Mucosa of rectum (tissue), 2 donors: Measurements from ENCODE around the gene CAPN7.
A peak's percentile ranks its signal among the peaks of the same experiment; 100 is the strongest.

Source experiments
- H3K27ac ChIP-seq, 2 donors: one replicate each; pipeline ENCODE4 v1.7.0; 2013; ENCODE audit warnings: inconsistent platforms in 2 of 2, low read depth in 2 of 2, low read length in 2 of 2
- H3K27me3 ChIP-seq, 2 donors: one replicate each; pipeline ENCODE4 v1.7.0; 2013; ENCODE audit warnings: low read length in 2 of 2; ENCODE audit not compliant: control insufficient read depth in 2 of 2, insufficient read depth in 2 of 2
- H3K36me3 ChIP-seq, 2 donors: one replicate each; pipeline ENCODE4 v1.7.0; 2013; ENCODE audit warnings: low read length in 2 of 2; ENCODE audit not compliant: control insufficient read depth in 2 of 2, insufficient read depth in 2 of 2
- H3K4me1 ChIP-seq, 2 donors: one replicate each; pipeline ENCODE4 v1.7.0; 2013; ENCODE audit warnings: low read length in 2 of 2, mild to moderate bottlenecking in 1 of 2; ENCODE audit not compliant: control insufficient read depth in 2 of 2, insufficient read depth in 2 of 2
- H3K4me3 ChIP-seq, 2 donors: one replicate each; pipeline ENCODE4 v1.7.0; 2013; ENCODE audit warnings: low read length in 2 of 2
- H3K9ac ChIP-seq, 2 donors: one replicate each; pipeline ENCODE4 v1.7.0; 2013; ENCODE audit warnings: low read length in 2 of 2, low read depth in 1 of 2, mild to moderate bottlenecking in 1 of 2
- H3K9me3 ChIP-seq, 2 donors: one replicate each; pipeline ENCODE4 v1.7.0; 2013; ENCODE audit warnings: low read length in 2 of 2; ENCODE audit not compliant: control insufficient read depth in 2 of 2
- donor health status: healthy.
- donor health status: Normal muscosa, but diverticular disease.

The CAPN7 gene

DNA sequence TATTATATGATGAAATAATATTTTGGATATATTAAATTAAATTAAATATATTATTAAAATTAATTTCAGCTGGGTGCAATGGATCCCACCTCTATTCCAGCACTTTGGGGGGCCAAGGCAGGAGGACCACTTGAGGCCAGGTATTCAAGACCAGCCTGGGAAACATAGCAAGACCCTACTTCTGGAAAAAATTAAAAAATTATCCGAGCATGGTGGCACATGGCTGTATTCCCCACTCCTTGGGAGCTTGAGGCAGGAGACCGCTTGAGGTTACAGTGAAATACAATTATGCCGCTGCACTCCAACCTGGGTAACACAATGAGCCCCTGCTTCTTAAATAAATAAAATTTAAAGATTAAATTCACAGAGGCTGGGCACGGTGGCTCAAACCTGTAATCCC, 65.0 kb downstream of the CAPN7 start:
- no peaks in the 10 kb centered on the region for H3K9me3 ChIP-seq
- no peak overlapping the region for H3K9ac ChIP-seq
- H3K4me1 ChIP-seq: peaks cover 14 to 23% of the 10 kb centered on the region in 2 donors
- H3K36me3 ChIP-seq: no peaks in the 10 kb centered on the region
- H3K4me3 ChIP-seq: no peak overlapping the region
- H3K27me3 ChIP-seq: no peaks in the 10 kb centered on the region
- H3K27ac ChIP-seq: no peak overlapping the region

DNA sequence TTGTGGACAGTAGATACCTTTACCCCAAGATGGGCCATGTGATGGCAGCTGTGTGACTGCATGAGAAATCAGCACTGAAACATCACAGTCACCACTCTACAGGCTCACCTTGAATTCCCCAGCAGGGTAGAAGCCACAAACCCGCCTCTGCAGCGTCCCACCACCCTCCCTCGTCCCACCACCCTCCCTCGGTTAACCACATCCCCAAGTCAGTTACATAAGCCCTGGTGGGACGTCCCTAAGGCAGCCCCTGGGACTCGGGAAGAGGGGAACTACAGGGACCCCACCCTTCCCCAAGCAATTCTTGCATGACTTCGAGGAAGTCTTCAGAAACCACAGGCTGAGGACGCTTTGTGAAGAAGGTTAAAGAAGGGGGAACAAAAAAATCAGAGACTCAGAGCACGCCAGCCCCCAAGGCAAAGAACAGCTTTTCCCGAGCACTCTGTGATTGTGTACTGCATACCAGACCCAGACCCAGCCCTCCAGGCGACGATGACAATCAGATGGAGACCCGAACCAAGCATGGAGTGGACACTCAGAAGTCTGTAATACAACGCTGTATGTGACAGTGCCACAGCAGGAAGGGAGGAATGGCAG, 65.8 kb downstream of the CAPN7 start:
- Histone ChIP-seq H3K27ac (peak overlapping the region; percentile 17 to 52), H3K4me3 (no peak overlapping the region), H3K4me1 (peaks cover 14 to 23% of the 10 kb centered on the region in 2 donors), H3K9me3 (no peaks in the 10 kb centered on the region), H3K9ac (no peak overlapping the region), H3K36me3 (no peaks in the 10 kb centered on the region), H3K27me3 (no peaks in the 10 kb centered on the region)

DNA sequence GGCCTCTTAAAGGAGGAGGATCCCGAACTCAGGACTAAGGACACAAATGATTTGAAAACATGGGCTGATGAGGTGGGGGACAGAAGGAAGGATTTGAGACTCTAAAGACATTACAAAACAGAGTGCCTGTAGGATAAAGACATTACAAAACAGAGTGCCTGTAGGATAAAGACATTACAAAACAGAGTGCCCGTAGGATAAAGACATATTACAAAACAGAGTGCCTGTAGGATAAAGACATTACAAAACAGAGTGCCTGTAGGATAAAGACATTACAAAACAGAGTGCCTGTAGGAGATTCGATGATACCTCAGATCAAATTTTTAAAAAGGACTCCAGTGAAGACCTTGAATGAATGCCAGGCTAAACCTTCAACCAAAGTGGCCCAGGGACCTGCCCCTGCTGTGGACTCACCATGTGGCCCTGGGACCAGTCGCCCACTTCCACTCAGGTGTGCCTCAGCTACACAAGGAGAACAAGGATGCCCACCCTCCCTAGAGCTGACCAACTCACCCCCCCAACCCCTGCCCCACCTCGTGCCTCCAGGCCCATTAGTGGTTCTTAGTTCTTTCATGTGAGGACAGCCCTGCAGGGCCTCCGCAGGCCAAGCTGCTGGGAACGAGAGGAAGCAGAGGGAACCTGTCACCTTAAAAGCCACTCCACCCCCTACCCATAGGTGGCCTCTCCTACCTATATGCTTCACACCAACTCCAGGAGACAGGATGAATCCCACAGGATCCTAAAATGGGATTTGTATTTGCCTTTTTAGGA, 66.6 kb downstream of the CAPN7 start:
- H3K9ac ChIP-seq: no peak overlapping the region
- no peak overlapping the region for H3K4me3 ChIP-seq
- H3K27me3 ChIP-seq: no peaks in the 10 kb centered on the region
- no peaks in the 10 kb centered on the region for H3K9me3 ChIP-seq
- H3K36me3 ChIP-seq: no peaks in the 10 kb centered on the region
- H3K27ac ChIP-seq: peak overlapping the region; percentile 17 to 52
- peaks cover 14 to 23% of the 10 kb centered on the region in 2 donors for H3K4me1 ChIP-seq

DNA sequence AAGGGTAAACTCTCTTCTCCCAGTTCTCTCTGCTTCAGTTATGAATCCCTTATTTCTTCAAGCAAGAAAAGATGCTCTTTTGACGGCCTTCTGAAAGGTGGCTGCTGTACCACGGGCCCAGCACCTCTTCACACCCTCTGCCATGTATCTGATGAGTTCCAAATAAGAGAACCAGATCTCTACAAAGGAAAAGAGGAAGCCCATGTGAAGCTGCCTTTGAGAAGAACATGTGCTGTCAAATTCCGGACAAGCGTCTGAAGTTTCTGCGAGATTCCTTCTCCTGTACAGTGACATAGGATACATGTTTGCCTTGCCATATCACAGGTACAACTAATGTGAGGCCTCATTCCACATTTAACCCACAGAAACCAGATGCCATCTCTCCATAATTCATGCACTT, 67.2 kb downstream of the CAPN7 start:
- Histone ChIP-seq H3K36me3 (no peaks in the 10 kb centered on the region), H3K9ac (no peak overlapping the region), H3K4me3 (no peak overlapping the region), H3K27ac (peak overlapping the region in 1 of 2 donors; percentile 13), H3K27me3 (no peaks in the 10 kb centered on the region), H3K9me3 (no peaks in the 10 kb centered on the region), H3K4me1 (peaks cover 11 to 20% of the 10 kb centered on the region in 2 donors)

DNA sequence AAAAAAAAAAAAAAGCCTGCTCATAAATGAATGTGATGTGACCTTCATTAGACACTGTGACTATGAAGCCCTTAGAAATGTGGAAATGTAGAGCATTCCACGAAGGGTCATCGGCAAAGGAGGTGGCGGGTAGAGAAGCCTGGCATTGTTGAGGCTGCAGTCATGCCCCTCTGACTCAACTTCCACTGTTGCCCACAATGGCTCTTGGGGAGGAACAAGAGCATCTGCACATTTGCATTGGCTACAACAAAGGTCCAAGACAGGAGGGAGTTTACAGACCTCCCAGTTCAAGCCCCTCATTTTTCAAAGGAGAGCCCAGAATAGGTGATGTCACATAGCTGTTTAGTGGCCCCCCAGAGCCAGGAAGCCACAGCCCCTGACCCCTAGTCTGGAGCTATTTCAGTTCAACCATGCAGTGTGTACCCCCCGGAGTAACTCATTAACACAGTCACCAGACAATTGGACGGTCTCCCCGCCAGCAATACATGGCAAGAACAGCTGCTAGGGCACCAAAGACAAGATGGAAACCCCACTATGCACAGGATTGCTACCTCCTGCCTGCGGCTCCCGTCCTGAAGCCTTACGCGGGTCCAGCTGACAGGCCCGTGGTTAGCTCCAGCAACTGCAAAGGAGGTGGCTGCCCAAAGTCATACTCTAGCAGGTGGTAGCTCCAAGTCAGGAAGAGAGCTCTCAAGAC, 70.1 kb downstream of the CAPN7 start:
- H3K9ac ChIP-seq: no peak overlapping the region
- no peaks in the 10 kb centered on the region for H3K9me3 ChIP-seq
- H3K27me3 ChIP-seq: no peaks in the 10 kb centered on the region
- H3K27ac ChIP-seq: no peak overlapping the region
- H3K4me3 ChIP-seq: no peak overlapping the region
- H3K4me1 ChIP-seq: peaks cover 0 to 3% of the 10 kb centered on the region in 2 donors
- no peaks in the 10 kb centered on the region for H3K36me3 ChIP-seq

DNA sequence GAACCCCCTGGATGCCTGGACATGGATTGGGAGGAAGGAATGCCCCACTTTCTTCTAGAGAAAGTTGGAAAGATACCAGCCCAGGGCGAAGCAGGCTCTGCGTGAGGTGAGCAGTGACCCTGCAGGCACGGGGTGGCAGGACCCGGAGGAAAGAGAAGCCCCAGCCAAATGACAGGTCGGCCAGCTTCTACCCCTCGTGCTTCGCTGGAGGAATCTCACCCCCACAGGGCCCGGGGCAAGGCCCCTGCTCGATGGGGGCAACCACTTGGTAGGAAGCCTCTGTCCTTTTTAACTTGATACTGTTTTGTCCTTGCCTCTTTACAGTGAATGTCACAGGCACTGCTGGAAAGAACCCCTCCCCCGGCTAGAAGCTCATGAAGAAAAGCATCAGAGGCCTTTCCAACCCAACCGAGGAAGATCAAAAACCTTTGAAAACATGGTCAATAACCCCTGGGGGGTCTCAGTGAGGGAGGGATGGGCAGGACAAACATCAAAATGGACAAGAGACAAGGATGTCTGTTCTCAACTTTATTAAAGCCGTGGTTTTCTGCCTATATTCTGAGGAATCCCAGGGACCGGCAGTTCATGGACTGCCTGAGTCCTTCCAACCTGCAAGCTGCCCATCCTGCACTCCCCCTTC, 71.9 kb downstream of the CAPN7 start:
- Histone ChIP-seq H3K4me3 (no peak overlapping the region), H3K27me3 (no peaks in the 10 kb centered on the region), H3K9ac (no peak overlapping the region), H3K9me3 (no peaks in the 10 kb centered on the region), H3K4me1 (peaks cover 0 to 3% of the 10 kb centered on the region in 2 donors), H3K27ac (no peak overlapping the region), H3K36me3 (no peaks in the 10 kb centered on the region)

DNA sequence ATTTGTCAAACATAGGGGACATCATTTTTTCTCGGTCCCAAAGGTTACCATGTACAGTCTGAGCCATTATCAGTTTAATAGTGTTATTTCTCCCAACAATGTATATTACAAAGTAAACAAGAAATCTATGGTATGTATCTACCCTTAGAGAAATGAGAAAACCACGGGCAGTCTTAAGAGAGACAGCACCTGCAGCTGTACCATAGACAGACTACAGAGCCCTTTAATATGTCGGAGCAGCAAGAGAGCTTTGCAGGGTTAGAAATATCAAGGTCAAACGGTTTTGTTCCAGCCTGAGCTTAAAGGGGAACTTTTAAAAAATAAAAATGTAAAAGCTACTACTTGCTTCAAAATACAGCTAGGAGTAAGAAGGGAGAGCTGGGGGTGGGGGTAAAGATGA, 73.2 kb downstream of the CAPN7 start:
- Histone ChIP-seq H3K4me3 (no peak overlapping the region), H3K36me3 (no peaks in the 10 kb centered on the region), H3K4me1 (peaks cover 0 to 5% of the 10 kb centered on the region in 2 donors), H3K9me3 (no peaks in the 10 kb centered on the region), H3K27me3 (no peaks in the 10 kb centered on the region), H3K27ac (no peak overlapping the region), H3K9ac (no peak overlapping the region)

DNA sequence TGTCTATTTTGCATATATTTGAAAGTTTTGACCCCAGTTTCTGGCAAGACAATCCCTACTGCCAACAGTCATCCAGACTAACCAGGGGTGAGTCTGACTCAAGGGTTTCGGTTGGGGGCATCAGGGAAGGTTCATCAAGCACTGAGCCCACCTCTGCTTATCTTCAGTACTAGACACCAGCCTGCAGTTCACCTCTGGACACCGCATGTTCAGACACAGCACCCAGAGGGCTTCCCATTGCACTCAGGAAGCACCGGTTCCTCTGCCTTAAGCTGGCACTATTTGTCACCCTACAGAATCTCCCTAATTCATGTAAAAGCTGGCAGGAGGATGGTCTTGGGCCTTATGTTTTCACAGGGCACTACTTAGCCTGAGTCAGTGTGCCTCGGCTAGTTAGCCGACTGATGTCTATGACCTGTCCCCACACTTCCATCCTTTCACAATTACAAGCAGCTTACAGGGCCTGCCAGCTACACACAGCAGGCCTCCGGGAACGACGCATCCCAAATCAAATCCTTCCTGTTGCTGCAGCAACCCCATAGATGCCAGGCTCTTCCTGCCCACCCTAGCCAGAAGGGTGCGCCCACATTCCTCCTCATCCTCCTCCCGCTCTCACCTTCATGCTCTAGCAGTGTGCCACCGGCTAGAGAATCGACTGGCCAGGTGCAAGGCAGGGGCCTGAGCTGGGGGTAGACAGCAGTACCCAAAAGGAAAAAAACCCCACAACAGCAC, 73.8 kb downstream of the CAPN7 start:
- no peaks in the 10 kb centered on the region for H3K36me3 ChIP-seq
- no peak overlapping the region for H3K27ac ChIP-seq
- H3K4me3 ChIP-seq: no peak overlapping the region
- no peaks in the 10 kb centered on the region for H3K9me3 ChIP-seq
- peaks cover 0 to 9% of the 10 kb centered on the region in 2 donors for H3K4me1 ChIP-seq
- no peak overlapping the region for H3K9ac ChIP-seq
- no peaks in the 10 kb centered on the region for H3K27me3 ChIP-seq

DNA sequence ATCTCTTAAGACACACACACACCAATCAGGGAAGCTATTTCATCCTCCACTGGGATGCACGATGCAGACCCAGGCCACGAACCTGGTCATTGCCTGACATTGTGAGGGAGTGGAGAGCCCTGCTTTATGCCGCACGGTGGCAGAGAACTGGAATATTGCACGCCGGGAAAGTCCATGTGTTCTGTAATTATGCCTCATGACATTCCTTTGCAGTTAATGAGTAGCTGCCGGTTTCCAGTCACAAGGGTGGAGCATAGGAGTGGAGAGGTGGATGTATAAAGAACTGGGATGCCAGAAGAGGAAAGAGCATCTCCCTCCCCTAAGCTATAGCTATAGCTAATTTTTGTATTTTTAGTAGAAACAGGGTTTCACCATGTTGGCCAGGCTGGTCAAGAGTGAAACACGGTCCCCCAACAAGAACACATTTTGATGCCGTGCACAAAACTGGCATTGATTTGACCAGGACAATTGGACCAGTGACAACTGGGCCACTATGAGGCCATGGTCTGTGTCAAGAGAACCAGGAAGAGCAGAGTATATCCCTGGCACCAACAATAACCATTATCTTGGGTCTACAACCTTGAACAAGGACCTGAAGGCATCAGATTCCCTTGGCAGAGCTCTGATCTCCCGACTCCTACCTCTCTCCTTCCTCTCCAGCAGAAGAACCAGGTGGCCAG, 74.9 kb downstream of the CAPN7 start:
- H3K4me1 ChIP-seq: peaks cover 0 to 9% of the 10 kb centered on the region in 2 donors
- H3K9ac ChIP-seq: no peak overlapping the region
- no peak overlapping the region for H3K4me3 ChIP-seq
- no peaks in the 10 kb centered on the region for H3K27me3 ChIP-seq
- H3K9me3 ChIP-seq: no peaks in the 10 kb centered on the region
- H3K36me3 ChIP-seq: no peaks in the 10 kb centered on the region
- H3K27ac ChIP-seq: no peak overlapping the region
